Measurements from ENCODE around the gene ING3.

ING3 gene

DNA sequence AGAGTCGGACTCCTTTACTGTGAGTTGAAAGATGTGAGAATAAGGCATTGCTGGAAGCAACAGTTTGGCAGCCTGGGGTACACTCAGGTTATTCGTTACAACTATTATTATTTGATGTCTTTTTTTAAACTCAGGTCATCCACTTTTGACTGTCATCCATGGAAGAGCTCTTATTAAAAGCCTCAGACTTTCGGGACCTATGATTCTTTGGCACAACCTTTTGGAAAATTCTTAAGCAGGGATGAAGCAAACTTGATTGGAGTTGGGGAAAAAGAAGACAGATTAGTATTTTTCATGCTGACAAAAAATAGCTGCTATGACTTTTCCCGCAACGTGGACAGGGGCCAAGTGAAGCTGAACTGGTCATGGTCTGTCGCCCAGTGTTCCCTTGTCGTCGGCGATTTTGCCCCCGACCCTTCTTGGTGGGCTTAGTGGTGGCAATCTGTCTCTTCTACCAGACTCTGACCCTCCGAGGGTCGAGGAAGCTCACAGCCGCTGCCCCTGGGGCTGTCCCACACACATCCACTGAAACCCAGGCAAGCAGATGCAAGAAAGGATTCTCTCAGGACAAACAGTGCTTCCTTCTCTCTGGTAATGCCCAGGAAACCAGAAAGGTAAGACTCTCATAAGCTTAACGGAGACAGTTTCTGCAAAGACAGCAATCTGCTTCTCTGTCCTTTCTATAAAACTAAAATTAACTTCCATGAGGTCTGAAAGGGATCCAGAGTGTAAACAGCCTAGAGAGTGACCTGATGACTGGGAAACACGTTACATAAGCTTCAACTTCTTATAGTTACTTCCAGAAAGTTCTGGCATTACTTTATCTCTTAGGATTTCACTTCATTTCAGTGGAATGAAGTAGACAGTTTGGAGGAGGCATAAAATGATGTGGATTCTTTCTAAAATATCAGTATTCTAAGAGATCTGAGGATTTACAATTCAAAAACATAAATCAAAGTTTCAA lies 39.0 kb downstream of the ING3 start:
- no peak for DNase-seq (ENCODE audit: low read depth in 2 of 2)

DNA sequence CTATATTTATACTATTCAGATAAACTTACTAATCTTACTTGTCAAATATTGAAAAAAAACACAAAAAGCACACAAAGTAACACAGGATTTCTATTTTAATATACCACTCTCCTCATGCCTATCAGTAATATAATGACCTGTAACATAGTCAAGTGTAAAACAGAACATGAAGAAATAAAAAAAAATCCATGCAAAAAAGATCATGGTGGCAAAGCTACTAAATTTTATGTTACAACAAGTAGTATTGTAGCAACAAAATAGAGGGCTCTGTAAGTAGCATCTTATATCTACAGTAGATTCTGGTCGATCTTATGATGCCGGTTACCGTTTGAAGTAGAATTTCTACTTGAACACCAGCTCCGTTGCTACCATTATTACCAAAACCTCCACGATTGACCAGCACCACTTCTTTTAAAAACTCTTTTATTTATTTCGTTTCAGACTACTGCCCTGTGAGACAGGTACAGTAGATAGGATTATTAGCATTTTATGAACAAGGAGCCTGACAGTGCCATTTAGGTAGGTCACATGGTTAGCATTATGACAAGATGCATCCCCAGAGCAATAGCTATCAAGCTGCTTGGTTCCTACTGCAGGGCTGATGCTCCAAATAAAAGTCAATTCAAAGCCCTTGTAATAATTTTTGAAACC lies 40.0 kb downstream of the ING3 start:
- no peak for DNase-seq (ENCODE audit: low read depth in 2 of 2)

DNA sequence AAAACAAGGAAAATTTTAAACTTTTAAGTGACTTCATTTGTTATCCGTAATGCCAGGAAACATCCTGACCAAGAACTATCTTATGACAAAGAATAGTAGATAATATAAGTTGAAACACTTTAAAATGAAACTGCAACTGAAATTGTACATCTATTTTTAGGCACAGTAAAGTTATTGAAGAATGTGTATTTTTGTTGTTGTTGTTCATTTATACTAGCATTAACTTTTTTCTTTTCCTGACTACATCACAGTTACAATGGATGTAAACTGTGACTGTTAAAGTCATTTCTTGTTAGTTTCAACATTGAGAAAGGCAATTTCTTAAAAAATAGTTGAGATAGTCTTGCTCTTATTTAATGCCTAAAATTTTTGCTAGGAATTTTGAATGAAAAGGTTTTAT lies 40.6 kb downstream of the ING3 start:
- no peak for DNase-seq (ENCODE audit: low read depth in 2 of 2)

- DNase-seq (ENCODE audit: low read depth in 2 of 2), result no peak
These were observed 41.0 kb downstream of the ING3 start for GRCh38 chr7:120991581-120991980.

DNA sequence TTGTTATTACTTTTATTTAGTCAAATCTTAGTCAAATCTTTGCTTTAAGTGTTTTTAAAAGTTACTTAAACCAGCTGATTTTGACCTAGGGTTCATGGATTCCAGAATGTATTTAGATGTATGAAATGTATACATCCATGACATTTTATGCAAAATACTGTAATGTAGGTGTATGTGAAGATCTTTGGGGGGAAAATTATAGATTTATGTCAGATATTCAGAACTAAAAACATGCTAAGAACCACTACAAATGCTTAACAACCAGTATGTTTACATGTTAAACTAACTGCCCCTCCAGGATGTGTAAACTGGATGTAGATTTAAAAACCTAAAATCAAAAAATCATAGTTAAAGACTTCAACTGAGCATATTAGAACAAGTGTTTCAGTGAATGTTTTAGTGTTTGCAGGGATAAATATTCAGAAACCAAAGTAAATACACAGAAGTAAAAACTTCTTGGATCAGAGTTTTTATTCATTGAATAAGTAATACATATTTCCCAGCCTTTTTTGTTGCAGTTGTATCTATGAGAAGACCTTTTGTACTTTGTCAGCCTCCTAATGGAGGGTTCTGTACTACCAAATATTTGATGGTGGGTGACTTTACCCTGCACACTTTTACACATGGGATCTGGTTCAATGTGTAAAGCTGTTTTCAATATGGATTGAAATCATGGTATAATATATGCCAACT lies 41.8 kb downstream of the ING3 start:
- no peak for DNase-seq (ENCODE audit: low read depth in 2 of 2)

DNA sequence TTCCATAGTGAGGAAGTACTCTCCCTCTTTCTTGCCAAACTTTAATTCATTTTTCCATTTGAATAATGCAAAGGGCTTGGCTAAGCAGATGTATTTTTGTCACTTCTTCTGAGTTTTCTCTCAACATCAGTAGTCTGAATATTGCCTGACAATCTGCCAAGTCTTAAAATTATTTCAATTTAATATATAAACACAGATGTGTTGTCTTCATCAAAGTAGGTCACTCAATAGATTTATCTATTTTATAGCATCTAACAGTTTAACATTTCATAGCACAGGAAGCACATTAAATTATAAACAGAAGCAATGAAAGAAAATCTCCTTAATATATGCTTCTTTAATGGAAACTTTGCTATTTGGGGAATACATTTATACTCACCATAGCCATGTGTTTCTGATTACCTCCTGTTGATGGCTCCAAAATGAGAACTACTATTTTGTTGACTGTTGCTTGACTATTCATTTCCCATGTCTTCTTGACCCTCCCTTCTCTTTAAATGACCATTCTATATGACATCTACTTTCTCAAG lies 42.5 kb downstream of the ING3 start:
- DNase-seq (ENCODE audit: low read depth in 2 of 2), result no peak

GRCh38 chr7:120993553-120994191 lies 43.1 kb downstream of the ING3 start:
- no peak for DNase-seq (ENCODE audit: low read depth in 2 of 2)

- no peak for DNase-seq (ENCODE audit: low read depth in 2 of 2)
These were observed 44.2 kb downstream of the ING3 start for GRCh38 chr7:120994512-120995410.

DNA sequence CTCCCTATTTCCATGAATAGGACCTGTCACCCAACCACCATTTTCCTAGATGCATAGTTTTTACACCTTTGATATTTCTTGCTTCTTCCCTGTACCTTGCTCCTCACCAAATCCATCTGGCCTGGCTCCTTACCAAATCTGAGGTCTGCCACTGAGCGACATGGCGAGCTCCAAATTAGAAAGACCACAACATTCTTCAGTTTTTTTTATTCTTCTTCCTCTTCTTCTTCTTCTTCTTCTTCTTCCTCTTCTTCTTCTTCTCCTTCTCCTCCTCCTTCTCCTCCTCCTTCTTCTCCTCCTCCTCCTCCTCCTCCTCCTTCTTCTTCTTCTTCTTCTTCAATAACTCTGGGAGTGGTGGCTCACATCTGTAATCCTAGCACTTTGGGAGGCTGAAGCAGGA lies 45.1 kb downstream of the ING3 start:
- DNase-seq (ENCODE audit: low read depth in 2 of 2), result no peak

DNA sequence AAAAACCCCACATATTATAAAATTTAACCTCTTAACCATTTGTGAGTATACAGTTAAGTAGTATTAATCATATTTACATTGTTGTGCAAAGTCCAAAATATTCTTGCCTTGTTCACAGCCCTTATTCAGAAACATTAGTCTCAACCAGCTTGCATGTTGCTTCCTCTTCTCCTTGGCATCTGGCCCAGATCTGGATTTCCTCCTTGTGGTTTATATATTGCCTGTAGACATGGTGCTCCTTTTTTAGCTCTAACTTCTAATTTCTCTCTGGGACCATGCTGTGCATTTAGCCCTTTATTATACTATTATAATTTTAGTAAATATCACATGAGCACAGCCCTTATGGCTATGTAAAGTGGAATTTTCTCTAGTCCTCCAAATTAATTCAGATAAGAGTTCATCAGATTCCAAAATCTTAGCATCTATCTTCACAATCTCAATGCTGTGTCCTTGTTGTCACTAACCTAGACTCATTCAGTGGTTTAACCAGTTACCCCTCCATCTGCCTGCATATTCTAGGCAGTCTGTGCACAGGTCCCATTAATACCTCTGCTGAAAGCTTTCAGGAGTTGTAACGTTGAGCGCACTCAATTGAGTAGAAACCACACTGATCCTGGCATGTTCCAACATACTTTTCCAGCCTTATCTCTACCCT lies 45.9 kb downstream of the ING3 start:
- no peak for DNase-seq (ENCODE audit: low read depth in 2 of 2)

DNA sequence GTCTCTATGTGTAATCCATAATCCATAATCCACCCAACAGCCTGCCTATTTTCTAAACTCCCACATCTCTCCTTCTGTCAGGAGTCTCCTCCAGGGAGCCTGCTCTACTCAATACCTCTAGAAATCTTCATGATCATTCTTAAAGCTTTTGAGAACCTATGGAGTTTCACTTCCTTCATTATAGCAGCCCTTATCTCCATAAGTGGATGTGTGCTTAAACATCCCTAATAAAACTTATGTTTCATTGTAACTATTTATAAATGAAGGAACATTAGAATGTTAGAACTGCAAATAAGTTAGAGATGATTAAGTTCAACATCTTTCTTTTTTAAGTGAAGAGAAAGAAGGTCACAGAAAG lies 46.4 kb downstream of the ING3 start:
- no peak for DNase-seq (ENCODE audit: low read depth in 2 of 2)

DNA sequence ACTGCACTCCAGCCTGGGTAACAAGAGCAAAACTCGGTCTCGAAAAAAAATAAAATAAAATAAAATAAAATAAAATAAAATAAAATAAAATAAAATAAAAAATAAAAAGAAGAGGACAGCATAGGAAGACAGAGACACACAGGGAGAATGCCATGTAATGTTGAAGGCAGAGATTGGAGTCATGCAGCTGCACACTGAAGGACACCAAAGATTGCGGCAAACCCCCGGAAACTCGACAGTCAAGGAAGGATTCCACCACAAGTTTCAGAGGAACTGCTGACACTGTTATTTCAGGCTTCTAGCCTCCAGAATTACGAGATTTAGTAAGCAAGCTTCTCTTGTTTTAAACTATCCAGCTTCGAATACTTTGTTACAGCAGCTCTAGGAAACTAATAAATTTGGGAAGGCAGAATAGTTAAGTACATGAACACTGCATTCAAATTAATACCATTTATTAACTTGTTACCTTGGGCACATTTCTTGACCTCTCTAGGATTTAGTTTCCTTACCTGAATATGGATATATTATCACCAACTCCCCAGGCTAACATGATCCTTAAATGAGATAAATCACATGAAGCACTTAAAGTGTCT lies 47.4 kb downstream of the ING3 start:
- no peak for DNase-seq (ENCODE audit: low read depth in 2 of 2)

GRCh38 chr7:120998520-120998919 lies 47.9 kb downstream of the ING3 start:
- DNase-seq (ENCODE audit: low read depth in 2 of 2), result no peak

GRCh38 chr7:120998996-120999565 lies 48.5 kb downstream of the ING3 start:
- no peak for DNase-seq (ENCODE audit: low read depth in 2 of 2)

DNA sequence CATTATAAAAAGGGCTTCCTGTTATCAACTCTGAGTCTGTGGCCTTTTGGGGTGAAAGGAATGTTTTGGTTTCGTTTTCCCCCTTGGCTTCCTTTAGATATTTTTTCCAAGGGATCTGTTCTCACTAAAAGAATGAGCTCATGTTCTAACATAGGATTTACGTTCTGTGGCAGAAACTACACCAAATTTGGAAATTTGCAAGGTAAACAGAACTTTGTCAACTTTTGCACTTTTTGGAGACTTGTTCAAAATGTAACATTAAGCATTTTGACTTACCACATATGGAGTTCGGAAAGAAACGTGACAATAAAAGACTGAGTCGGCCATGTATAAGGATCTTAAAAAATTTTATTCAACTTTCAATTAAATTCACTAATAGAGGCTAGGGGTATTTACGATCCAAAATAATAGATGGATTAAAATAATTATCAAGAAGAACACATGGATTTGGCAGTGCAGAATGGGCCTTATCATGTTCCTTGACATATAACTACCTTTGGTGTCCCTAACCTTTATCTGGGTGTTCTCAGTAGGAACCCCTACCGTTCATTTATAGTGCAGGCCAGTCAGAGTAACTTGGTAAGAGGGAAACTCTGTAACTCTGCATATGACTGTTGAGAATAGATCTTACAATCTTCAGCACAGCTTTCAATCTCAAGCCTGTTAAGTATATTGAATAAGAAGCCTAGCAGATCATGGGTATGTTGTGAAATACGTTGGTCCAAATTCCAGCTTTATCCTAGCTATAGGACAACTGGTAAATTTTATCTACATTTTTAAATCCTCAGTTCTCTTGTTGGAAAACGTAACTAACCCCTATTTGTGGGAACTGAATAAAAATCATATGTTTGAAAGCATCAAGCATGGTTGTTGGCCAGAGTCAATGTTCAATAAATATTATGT lies 49.8 kb downstream of the ING3 start:
- DNase-seq (ENCODE audit: low read depth in 2 of 2), result no peak

DNA sequence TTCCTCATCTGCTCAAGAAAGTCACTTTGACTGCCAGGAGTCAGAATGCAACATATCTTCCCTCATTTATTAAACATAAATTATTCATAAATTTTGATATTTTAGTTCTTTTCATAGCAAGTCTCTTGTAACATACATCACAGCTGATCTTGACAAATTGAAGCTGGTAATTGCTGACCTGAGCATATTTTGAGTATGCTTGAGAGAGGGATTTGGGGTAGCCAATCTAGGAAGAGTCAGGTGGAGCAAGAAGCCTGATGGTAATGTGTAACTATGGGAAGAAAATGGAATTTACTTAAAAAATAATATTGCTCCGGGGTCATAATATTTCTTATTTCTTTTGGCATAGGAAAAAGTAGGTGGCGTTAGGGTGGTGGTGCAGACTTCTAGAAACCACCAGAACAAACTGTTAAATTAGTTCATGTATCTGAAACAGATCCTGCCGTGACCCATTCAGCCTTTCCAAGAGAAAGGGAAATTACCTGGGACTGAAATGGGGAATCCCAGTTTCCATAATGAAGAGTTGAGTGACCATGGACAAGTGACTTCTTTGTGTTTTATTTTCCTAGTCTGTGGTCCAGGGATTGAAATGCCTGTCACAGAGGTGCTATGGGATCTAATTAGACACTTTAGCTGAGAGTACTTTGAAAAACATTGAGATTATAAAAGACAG lies 50.8 kb downstream of the ING3 start:
- no peak for DNase-seq (ENCODE audit: low read depth in 2 of 2)

DNA sequence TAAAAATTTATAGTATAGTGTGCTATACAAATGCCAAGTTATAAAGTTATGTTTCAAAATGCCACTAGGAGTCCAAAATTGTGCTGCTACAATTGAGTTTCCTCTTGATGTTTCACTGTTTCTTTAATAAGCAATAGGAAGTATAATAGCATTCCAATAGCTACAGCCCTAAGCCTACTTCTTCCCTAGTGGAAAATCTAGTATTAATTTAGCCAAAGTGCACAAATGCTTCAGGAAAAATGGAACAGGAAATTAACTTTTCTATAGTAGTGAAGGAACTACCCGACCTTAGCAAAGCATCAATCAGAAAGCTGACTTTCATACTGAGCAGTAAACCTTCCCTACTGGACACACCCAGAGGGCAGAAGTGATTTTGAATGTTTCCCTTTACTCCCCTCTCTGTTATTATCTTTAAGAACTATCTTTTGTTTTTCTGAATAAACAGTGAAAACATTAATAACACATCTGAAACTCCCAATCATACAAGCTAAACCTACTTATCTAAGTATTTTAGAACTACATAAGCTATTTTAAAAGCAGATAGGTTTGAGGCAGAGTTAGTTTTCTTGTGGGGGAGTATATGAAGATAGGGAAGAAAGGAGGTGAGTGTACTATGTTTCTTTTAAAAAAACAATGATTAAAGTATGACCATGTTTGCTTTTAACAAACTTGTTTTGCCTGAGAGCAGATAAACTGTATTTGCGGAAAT lies 51.6 kb downstream of the ING3 start:
- no peak for DNase-seq (ENCODE audit: low read depth in 2 of 2)
